Measurements from ENCODE around the gene USP7.
"Not testable (repeated sequence)": the region's sequence is repeated elsewhere in the genome, so short reads cannot be mapped to it uniquely, and the experiment has no call there.

The USP7 gene

DNA sequence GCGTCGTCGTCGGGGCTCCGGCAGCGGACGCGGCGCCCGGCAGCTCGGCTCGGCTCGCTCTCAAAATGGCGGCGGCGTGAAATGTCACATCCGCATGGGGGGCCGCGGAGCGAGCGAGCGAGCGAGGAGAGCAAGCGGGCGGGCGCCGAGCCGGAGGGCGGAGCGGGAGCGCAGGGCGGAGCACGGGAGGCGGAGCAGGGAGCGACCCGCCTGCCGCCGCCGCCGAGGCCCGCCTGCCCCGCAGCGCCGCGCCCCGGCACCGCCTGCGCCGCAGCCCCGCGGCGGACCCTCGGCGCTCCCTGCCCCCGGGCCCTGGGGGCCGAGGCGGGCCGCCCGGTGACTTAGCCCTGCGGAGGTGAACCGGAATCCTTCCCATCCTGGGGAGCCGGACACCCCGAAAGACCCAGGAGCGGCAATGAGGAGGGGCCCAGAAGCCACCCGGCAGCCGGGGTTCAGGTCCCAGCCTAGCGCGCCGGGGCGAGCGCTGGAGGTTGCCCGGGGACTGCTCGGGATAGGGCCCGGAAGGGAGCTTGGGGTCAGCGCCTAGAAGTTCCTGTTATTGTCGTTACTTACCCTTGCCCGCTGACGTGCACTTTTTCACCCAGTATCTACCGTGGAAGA lies at the start of gene USP7:
Gene USP7 (minus strand): TSS at position 86 of the 621 bp plus-strand sequence. CDS start 621 bp downstream, outside the sequence.
- peak; percentile 78 to 83 for DNase-seq

DNA sequence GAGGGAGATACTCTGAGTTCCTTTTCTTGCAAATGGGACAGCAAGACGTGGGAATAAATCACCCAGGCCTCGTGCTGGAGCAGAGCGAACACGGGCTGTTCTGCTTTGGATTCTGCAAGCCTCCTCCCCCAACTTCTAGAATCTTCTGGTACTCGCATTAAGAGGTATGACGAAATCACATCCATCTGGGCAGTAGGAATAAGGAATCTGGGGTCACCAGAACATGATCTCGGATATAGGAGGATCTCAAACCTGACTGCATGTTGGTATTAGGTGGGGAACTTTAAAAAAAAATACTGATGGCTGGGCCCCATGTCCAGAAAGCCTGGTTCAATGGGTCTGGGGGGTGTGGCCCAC lies 49.8 kb upstream of the USP7 start:
- DNase-seq, result no peak

DNA sequence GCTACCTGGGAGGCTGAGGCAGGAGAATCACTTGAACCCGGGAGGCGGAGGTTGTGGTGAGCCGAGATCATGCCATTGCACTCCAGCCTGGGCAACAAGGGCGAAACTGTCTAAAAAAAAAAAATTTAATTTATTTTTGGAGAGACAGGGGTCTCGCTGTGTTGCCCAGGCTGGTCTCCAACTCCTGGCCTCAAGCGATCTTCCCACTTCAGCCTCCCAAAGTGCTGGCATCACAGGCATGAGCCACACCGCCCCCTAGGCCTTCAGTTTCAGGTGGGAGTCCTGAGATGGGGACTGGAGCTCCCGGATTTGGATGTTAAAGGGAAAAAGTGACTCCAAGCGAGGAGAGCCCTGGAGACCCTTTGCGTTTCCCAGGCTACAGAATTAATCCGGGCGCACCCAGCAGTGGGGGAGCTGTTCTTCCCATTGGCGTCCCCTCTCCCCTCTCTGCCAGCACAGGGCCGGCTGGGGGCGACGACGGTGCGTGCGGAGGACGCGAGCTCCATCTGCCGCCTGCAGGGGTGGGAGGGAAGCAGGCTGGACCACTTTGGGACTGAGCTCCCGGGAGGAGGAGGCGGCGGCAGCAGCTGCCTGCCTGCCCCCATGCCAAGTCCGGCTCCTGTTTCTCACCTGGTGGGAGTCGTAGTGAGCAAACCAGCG lies 49.3 kb upstream of the USP7 start:
- no peak for DNase-seq

DNA sequence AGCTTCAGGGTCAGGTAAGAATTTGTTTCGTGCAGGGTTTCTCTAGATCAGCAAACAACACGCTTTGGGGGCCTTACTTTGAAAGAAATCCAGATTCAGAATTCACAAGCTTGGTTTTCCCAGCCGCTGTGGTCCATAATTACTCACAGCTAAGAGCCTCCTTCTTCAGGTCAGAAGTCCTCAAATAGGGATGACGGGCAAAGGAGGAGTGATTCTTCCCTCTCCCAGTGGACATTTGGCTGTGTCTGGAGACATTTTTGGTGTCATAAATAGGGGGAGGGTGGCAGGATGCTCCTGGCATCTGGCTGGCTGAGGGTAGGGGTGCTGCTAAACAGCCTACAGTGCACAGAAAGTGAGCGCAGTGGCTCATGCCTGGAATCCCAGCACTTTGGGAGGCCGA lies 48.6 kb upstream of the USP7 start:
- DNase-seq, result no peak

DNA sequence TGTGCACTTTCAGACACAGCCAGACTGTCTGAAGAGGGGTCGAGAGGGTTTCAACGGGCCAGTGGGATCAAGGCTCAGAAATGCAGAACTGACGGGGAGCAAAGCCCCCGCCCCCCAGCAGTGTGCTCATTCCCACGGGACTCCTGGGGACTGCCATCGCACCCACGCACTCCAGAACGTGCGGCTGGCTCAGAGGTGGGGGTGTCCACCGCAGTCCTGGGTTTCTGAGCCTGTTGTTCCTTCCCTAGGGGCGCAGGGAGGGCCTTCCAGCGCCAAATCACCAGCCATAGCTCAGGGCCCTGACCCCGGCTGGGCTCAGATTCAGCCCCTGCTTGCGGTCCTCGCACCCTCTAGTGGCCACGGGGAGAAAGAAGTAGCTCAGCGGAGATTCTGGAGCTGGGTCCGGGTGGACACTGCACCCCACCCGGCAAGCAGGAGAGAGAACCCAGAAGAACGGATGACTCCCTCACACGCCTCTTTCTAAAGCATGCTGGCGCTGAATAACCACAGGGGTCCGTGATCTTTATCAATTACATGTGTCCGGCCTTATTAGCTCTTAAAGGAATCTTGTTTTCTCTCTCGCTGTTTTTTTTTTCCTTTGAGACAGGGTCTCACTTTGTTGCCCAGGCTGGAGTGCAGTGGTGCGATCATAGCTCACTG lies 45.0 kb upstream of the USP7 start:
- DNase-seq, result peak; percentile 33 to 42

DNA sequence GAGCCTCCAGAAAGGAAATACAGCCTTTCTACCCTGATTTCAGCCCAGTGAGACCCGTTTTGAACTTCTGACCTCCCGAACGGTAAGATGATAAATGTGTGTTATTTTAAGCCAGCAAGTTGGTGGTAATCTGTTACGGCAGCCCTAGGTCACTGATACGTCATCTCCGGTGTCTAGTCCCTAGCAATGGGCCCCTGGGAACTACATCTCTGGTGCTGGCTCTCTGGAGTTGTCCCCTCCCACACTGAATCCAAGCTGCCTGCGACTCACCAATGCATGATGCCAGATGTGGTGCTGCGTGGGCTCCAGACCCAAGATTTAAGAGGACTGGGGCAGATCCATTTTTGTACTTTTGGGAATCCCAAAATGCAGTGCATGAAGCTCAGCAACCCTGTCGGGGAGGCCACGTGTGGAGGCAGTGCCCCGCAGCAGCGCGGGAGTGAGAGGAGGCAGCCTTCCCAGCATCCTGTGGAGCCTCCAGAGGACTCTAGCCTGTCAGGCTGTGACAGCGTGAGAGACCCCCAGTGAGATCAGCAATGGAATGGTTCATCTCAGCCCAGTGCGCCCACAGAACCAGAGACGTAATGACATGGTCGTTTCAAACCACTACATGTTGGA lies 43.6 kb upstream of the USP7 start:
- DNase-seq, result no peak

DNA sequence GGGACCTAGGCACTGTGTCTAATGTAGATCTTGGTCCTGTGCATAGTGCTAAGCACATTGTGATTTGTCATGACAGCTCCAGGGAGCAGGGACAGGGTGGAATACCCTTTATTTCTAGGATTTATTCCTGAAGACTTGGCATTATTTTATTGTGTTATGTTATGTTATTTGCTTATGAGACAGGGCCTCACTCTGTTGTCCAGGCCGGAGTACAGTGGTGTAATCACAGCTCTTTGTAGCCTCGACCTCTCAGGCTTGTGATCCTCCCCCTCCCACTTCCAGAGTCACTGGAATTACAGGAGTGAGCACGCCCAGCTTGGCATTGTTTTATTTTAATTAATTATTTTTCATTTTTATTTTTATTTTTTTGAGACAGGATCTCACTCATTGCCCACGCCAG lies 40.5 kb upstream of the USP7 start:
- DNase-seq, result no peak

DNA sequence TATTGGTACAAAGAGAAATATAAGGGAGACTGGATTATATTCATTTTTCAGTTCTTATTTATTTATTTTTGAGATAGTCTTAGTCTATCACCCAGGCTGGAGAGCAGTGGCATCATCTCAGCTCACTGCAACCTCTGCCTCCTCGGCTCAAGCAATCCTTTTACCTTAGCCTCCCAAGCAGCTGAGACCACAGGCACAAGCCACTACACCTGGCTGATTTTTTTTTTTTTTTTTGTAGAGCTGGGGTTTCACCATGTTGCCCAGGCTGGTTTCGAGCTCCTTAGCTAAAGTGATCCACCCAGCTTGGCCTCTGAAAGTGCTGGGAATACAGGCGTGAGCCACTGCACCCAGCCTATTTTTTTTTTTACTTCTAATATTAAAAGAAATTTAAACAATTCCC lies 40.1 kb upstream of the USP7 start:
- no peak for DNase-seq

DNA sequence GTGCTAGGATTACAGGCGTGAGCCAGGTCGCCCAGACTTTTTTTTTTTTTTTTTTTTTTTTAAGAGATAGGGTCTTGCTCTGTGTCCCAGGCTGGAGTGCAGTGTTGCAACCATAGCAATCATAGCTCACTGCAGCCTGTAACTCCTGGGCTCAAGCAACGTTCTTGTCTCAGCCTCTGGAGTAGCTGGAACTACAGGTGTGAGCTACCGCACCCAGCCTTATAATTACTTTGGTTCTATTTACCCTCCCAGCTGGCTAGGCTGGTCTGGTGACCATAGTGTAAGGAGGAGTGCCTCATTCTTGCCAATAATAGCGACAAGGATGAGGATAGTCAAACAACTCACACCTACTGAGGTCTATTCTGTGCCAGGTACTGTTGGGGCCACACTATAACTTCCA lies 39.6 kb upstream of the USP7 start:
- DNase-seq, result no peak

DNA sequence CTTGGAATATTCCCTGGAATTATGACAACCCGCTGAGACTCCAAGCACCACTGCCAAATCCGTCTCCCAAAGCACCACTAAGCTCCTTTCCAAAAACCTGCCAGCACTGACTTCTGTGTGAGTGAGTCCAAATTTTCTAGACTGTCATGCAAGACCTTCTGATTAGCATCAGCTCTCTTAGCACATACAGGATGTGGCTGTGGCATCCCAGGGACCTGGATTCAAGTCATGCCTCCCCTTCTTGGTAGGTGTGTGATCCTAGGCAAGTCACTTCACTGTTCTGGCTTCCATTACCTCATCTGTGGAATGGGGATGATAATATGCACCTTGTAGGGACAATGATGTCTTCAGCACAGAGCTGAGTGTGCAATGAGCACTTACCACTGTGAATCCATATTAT lies 38.3 kb upstream of the USP7 start:
- DNase-seq, result no peak

DNA sequence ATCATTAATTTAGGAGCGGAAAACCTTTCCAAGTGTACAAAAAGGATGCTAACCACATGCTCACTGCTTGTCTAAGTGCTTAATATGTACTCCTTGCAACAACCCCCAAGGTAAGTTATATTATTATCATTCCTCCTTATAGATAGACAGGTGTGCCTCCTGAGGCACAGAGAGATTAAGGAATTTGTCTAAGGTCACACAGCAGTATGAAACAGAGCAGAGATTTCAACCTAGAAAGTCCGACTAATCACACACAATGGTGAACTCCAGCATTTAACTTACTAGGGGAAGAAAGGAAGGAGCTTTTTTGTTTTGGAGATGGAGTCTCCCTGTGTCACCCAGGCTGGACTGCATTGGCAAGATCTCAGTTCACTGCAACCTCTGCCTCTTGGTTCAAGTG lies 37.0 kb upstream of the USP7 start:
- no peak for DNase-seq

DNA sequence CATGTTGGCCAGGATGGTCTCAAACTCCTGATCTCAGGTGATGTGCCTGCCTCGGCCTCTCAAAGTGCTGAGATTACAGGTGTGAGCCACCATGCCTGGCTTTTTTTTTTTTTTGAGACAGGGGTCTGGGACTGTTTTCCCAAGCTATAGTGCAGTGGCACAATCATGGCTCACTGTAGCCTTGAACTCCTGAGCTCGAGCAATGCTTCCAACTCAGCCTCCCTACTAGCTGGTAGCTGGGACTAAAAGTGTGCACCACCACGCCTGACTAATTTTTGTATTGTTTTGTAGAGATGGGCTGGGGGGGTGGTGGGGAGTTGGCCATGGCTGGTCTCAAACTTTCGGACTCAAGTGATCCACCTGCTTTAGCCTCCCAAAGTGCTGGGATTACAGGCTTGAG lies 36.1 kb upstream of the USP7 start:
- DNase-seq, result no peak

DNA sequence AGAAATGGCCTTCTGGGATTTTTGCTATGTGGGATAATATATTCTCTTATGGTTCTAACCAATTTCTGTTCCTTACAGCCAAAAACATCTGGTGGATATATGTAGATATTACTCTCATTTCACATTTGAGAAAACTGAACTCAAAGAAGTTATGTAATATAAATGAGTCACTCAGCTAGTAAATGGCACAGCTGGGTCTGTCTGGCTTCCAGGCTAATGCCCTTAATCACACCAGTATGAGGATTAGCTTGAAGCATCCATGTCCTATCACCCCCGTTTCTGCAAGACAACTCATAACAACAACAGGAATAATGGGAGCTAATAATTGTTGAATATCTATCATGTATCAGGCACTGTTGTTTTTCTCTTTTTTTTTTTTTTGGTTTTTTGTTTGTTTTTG lies 34.4 kb upstream of the USP7 start:
- peak in 1 of 2 experiments; percentile 4 for DNase-seq

DNA sequence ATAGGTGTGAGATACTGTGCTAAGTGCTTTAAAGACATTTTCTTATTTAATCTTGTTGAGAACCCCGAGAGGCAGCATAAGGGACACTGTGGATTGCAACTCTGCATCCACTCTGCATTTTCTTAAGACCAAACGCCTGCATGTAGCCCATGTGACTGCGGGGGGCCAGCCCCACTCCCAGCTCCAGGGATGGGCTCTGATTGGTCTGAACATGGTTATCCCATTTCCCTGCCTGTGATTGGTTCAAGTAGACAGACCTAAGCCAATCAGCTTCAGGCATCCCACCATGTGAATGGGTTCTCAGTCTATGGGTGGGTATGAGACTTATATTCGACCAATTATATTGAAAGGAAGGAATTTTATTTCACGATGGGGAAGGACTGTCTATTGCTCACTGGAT lies 33.2 kb upstream of the USP7 start:
- DNase-seq, result no peak

DNA sequence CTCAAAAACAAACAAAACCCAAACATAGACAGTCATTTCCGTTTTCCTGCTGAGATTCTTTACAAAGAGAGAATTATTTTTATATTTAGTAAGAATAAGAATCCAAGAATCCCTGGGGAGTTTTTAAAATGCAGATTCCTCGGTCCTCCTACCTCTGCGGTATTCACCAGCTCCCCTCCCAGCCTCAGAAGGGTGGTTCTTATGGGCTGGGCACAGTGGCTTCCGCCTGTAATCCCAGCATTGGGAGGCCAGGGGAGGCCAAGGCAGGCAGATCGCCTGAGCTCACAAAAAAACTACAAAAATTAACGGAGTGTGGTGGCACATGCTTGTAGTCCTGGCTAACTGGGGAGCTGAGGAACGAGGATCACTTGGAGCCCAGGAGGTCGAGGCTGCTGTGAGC lies 26.7 kb upstream of the USP7 start:
- DNase-seq, result no peak

DNA sequence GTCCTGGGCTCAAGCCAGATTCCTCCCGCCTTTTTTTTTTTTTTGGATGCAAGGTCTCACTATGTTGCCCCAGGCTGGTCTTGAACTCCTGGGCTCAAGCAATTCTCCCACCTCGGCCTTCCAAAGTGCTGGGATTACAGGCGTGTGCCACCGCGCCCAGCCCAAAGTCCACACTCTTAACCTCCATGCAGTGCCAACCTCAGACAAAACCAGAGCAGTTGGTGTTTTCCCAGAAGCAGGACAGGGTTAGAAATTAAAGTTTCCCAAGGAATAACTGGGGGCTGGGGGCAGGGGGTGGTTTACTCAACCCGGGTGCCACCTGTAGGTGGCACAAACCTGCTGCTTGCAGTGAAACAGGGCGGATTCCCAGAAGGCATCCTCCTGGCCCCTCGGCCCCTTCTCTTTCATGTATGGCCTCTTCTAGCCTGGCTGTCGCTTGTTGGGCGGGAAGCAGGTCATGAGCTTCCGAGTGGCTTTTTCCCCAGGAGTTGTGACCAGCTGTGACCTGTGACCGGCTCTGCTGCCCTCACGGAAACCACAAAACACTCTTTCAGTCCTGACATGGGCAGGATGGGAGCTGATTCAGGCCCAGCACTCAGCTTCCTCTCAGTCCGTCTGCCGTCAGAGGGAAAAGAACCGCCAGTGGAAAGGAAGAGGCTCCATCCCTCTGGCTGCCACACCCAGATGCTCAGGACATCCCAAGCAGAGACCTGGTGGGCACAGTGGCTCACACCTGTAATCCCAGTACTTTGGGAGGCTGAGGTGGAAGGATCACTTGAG lies 25.6 kb upstream of the USP7 start:
- no peak for DNase-seq

DNA sequence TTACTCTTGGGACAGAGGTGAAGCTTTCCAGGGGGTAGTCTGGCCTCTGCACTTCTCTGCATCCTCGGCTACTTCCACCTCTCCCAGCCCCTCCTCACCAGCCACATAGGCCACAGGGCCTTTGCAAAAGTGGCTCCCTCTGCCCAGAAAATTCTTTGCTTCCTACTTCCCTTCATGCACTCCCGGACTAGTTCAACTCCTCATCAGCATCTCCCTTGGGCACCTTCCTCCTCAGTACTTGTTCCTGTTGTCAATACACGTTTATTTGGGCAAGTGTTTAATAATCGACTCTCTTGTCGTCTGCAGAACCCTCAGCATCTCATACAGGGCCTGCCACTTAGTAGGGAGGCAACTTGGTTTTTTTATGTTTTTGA lies 23.1 kb upstream of the USP7 start:
- no peak for DNase-seq

DNA sequence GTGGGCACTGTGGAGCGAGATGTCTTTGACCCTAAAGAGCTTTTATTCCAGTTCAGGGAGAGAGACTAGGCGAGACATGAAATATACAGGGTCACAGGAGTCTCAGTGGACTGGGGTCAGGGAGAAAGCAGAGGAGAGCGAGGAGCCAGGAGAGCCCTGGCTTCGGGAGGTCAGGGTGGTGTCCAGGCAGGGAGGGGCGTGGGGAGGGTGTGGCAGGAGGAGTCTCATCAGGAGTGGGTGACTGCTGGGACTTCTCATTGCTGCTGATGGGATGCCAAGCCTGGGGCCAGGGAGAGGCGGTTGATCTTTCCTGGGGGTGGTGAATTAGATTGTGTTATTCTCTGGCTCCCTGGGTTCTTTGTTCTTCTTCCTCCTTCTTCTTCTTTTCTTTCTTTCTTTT lies 22.4 kb upstream of the USP7 start:
- DNase-seq, result no peak

DNA sequence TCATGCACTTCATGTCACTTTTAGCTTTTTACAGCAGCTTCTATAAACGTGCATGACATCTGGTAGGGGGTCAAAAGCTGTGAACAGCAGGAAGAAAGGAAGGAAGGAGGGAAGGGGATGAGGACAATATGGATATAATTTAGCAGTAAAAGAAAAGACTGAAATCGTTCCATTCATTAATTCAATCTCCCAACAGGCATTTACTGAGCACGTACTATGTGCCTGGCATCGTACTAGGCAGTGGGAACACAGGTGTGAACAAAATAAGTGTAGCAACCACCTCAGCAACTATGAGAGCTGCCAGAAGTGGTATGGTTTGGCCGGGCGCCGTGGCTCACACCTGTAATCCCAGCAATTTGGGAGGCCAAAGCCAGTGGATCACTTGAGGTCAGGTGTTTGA lies 19.1 kb upstream of the USP7 start:
- no peak for DNase-seq

DNA sequence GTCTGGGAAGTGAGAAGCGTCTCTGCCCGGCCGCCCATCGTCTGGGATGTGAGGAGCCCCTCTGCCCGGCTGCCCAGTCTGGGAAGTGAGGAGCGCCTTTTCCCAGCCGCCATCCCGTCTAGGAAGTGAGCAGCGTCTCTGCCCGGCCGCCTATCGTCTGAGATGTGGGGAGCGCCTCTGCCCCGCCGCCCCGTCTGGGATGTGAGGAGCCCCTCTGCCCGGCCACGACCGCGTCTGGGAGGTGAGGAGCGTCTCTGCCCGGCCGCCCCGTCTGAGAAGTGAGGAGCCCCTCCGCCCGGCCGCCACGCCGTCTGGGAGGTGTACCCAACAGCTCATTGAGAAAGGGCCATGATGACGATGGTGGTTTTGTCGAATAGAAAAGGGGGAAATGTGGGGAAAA lies 18.2 kb upstream of the USP7 start:
- not testable (repeated sequence) for DNase-seq

DNA sequence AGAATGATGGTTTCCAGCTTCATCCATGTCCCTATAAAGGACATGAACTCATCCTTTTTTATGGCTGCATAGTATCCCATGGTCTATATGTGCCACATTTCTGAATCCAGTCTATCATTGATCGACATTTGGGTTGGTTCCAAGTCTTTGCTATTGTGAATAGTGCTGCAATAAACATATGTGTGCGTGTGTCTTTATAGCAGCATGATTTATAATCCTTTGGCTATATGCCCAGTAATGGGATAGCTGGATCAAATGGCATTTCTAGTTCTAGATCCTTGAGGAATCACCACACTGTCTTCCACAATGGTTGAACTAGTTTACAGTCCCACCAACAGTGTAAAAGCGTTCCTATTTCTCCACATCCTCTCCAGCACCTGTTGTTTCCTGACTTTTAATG lies 12.5 kb upstream of the USP7 start:
- DNase-seq, result not testable (repeated sequence)

DNA sequence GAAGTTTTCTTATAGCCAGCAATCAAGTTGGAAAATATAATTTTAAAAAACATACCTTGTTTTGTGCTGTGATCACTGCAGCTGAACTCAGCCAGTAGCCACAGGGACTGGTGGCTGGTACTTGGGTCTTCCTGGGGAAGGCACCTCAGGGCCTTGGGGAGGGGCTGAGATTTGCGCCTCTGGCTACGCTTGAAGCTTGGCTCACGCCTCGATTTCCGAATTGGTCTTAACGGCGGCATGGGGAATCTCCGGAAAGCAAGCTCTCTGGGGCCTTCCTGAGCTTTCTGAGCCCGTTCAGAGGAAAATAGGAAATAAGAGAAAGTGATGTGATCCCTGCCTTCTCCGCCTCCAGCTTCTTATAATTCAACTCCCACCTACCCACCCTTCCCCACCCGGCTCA lies 11.3 kb upstream of the USP7 start:
- DNase-seq, result no peak

DNA sequence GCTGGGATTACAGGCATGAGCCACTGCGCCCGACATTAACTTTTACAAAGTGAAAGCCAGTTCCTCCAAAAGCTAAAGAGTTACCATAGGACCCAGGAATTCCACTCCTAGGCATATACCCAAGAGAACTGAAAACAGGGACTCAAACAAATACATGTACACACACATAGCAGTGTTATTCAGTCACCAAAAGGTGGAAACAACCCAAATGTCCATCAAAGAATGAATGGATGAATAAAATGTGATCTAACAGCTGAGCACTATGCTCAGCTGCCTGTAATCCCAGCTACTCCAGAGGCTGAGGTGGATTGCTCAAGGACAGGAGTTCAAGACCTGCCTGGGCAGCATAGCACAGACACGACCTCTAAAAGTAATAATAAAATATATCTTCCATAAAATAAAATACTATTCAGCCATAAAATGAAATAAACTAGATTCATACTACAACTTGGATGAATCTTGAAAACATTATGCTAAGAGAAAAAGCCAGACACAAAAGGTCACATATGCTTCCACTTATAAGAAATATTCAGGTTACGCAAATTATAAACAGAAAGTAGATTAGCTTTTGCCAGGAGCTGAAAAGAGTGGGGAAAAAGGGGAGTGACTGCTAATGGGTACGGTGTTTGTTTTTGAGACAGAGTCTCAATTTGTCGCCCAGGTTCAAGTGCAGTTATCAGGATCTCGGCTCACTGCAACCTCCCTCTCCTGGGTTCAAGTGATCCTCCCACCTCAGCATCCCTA lies 9.3 kb upstream of the USP7 start:
- DNase-seq, result no peak
